Germinal center (tissue), 1 donor: ENCODE results near the gene ZFAND3.
"Not testable (repeated sequence)": the region's sequence is repeated elsewhere in the genome, so short reads cannot be mapped to it uniquely, and the experiment has no call there.

Experiments used
- DNase-seq: peaks from one replicate; pipeline ENCODE4 v3.0.0; 2012; ENCODE audit warnings: mixed read lengths, low spot score

ZFAND3 gene

GRCh38 chr6:37865504-37865903, 46.0 kb downstream of the ZFAND3 start:
- no peak for DNase-seq

GRCh38 chr6:37866590-37867507, 47.3 kb downstream of the ZFAND3 start:
- DNase-seq: no peak

DNA sequence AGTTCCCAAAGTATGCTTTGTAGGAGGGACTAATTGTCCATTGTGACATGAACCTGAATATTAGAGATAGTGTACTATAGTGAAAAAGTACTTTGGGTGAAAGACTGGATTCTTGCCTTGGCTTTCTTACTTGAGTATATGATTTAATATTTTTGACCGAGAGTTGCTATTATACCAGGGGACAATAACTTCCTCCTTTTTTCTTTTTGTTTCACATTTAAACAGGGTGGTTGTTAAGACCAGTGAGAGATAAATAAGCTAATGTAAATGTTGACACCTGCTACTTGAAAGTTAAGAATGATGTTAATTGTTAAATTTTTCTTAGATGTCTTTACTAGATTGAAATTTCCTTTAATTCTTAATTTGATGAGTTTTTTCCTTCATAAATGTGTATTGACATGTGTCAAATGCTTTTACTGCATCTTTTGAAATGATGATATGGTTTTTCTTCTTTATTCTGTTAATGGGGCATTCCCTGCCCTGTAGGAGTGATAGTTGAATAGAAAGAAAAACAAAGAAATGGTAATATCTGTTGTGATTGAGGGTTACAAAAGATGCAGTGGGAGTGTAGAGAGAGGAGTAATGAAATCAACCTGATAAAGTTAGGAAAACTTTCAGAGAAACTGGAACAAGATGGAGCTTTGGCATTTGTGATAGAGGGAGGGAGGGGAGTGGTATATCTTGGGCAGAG, 48.4 kb downstream of the ZFAND3 start:
- DNase-seq: no peak

GRCh38 chr6:37868447-37868825, 48.9 kb downstream of the ZFAND3 start:
- no peak for DNase-seq

DNA sequence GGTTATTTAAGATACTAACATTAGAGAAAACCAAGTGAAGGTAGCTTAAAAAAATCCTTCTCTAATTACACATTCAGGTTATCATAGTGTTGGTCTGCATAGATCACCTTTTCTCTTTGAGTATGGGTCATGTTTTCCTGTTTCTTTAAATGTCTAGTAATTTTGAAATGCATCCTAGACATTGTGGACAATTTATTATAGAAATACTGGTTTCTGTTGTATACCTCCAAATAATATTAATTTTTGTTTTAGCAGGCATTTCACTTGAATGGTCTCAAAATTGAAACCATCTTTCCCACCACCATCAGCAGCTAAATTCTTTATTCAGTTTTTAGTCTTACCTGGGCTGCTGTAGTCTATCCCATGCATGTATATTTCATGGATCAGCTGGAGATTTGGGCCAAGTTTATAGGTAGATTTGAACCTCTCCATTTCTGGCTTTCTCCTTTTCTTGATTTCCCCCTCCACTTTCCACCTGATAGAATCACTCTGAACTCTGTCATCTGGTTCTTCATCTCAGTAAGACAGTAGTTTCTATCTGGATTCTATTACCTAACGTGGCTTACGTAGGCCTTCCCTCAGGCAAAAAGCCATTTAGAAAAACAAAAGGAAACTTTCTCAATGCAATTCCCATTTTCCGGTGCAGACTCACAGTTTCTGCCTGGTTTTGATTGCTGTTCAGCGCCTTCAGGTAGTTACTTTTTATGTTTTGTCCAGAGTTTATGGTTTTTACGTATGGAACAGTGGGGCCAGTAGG, 52.3 kb downstream of the ZFAND3 start:
- no peak for DNase-seq

DNA sequence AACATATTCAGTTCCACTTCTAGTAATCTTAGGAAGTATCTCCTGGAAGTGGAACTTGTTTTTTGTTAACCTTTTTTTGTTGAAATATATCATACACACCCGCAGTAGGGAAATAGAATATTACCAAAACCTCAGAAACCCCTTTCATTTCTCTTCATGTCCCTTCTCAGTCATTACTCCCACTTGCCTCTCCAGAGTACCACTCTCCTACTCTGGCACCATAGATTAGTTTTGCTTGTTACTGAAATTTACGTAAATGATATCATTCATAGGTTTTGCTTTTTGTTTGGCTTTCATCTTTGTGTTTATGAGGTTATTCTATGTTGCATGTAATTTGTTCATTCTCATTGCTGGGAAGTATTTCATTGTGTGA, 52.8 kb downstream of the ZFAND3 start:
- DNase-seq: no peak

DNA sequence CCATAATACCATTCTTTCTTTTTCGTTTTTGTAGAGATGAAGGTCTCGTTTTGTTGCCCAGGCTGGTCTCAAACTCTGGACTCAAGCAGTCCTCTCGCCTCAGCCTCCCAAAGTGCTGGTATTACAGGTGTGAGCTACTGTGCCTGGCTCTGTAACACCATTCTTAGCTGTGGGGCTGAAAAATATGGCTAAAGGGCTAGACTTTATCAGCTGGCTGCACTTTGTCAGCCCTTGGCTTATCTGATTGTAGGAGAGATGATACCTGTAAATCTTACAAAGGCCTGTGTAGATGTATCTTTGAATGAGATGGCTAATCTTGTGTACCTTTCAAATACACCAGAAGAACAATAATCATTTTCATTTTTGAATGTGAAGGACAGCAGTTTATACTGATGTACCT, 55.2 kb downstream of the ZFAND3 start:
- DNase-seq: no peak

GRCh38 chr6:37875561-37876309, 56.2 kb downstream of the ZFAND3 start:
- DNase-seq: no peak

- no peak for DNase-seq
Measured at GRCh38 chr6:37876843-37877242, 57.3 kb downstream of the ZFAND3 start.

- DNase-seq: no peak
Measured at GRCh38 chr6:37877373-37878149, 58.0 kb downstream of the ZFAND3 start.

DNA sequence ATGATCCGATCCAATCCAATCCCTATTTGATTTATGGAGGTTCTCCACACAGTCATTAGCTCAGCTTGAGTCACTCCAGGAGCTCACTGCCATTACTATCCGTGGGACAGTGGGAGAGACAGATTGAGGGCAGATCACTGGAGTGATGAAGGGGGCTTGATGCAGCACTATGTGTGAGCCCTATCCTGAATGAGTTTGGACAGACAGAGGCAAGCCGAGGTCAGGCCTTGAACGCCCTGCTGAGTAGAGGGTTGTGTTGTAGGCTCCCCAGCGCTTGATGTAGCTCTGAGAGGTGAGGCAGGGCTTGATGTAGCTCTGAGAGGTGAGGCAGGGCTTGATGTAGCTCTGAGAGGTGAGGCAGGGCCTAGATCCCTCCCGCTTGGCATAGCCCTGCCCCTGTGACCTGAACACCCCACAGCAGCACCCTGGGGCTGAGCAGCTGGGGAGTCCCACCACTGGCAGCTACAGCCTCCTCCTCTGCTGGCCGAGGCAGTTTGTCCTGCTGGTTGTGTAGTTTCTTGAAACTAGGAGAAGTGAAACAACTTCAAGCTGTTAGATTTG, 58.7 kb downstream of the ZFAND3 start:
- DNase-seq: no peak

- not testable (repeated sequence) for DNase-seq
Measured at GRCh38 chr6:37880602-37881001, 61.1 kb downstream of the ZFAND3 start.

DNA sequence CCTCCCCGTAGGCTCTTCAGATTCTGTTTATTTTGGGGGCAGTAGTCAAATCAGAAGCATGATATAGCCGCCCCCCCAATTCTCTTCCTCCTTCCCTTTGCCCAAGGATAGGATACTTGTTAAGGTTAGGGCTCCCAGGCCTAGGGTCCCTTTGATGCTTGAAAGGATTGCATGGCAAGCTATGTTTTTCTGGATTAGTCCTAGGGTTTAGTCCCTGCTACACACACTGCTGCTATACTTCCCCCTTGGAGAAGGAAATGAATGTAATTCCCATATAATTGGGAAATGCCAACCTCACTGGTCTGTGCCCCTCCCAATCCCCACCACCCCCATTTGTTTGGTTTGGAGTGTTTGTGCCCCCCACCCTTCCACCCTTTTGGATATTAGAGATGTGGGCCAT, 62.8 kb downstream of the ZFAND3 start:
- no peak for DNase-seq

DNA sequence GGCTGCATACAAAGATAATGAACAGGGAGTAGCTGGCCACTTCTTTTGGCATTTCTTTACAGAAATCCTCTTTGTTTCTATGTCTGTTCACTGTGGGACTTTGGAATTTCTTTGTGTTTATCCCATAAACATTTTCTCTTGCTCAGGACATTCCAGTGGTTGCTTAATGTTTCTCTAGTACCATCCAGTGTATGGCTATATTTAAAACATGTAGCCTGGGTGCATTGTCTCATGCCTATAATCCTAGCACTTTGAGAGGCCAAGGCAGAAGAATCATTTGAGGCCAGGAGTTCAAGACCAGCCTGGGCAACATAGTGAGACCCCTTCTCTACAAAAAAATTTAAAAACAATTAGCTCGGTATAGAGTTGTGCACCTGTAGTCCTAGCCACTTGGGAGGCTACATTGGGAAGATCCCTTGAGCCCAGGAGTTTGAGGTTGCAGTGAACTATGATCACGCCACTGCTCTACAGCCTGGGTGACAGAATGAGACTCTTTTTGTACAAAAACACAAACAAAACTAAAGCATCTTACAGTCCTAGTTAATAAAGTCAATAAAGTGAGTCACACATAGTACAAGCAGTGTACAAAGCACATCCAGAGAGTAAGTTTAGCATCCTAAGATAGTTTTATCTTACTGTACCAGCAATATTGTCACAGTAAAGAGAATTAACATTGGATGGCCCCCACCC, 63.3 kb downstream of the ZFAND3 start:
- no peak for DNase-seq

DNA sequence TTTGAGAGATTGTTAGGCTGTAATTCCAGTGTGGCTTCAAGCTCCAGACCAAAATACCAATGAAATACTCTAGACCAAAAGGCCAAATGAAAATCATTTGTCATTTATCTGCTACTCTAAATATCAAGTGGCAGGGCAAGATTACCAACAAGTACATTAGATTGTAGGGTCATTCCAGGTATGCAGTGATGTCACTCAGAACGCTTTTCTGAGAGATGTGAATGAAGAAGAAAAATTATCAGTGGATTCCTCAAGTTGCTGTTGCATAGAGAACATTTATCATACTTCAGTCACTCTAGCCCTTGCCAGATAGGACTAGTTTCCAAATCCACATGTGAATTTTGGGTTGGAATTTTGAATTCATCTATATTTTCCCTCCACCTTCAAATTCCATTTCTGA, 65.0 kb downstream of the ZFAND3 start:
- no peak for DNase-seq

- no peak for DNase-seq
Measured at GRCh38 chr6:37889051-37889450, 69.5 kb downstream of the ZFAND3 start.

GRCh38 chr6:37889486-37889885, 70.0 kb downstream of the ZFAND3 start:
- no peak for DNase-seq

DNA sequence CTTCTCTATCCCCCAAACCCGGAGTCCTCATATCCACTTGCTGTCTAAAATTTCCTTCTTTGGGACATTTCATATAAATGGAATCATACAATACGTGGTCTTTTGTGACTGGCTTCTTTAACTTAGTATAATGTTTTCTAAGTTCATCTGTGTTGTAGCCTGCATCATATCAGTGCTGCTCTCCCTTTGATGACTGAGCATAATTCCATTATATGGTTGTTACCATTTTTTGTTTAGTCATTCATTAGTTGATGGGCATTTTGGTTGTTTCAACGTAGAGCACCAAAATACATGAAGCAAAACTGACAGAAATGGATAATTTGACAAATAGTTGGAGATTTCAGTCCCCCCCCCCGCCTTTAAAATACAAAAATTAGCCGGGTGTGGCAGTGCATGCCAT, 71.5 kb downstream of the ZFAND3 start:
- no peak for DNase-seq

- DNase-seq: no peak
Measured at GRCh38 chr6:37893257-37893656, 73.7 kb downstream of the ZFAND3 start.

GRCh38 chr6:37893734-37894133, 74.2 kb downstream of the ZFAND3 start:
- peak; percentile 22 for DNase-seq
